ENCODE data around the gene PEX16.

PEX16 gene

GRCh38 chr11:45922425-45923082, 4.9 kb upstream of the PEX16 start, which contains the start of gene LARGE2:
LARGE2 (plus strand) TSS chr11:45922656; CDS start chr11:45922883, 227 bp downstream.
- TF ChIP-seq CTCF (conservative IDR thresholded peaks at IDR 0.05; ENCODE audit: low read length) = no peak
- no peak within 1 kb of the TSS for H3K4me3 ChIP-seq (ENCODE audit: low read length)
- no peak for DNase-seq (ENCODE audit: low read depth)

- no peak for DNase-seq (ENCODE audit: low read depth)
- TF ChIP-seq CTCF (conservative IDR thresholded peaks at IDR 0.05; ENCODE audit: low read length) = no peak
- no peak overlapping the region for H3K4me3 ChIP-seq (ENCODE audit: low read length)
Observed at GRCh38 chr11:45921561-45922424, 4.1 kb upstream of the PEX16 start.

GRCh38 chr11:45920531-45921477, 3.1 kb upstream of the PEX16 start:
- H3K4me3 ChIP-seq (ENCODE audit: low read length) = no peak overlapping the region
- no peak for TF ChIP-seq CTCF (conservative IDR thresholded peaks at IDR 0.05; ENCODE audit: low read length)
- DNase-seq (ENCODE audit: low read depth) = no peak

GRCh38 chr11:45919806-45920530, 2.3 kb upstream of the PEX16 start:
- no peak for DNase-seq (ENCODE audit: low read depth)
- H3K4me3 ChIP-seq (ENCODE audit: low read length) = no peak overlapping the region
- TF ChIP-seq CTCF (conservative IDR thresholded peaks at IDR 0.05; ENCODE audit: low read length) = no peak

- TF ChIP-seq CTCF (conservative IDR thresholded peaks at IDR 0.05; ENCODE audit: low read length) = no peak
- no peak for DNase-seq (ENCODE audit: low read depth)
- H3K4me3 ChIP-seq (ENCODE audit: low read length) = no peak overlapping the region; the same call in 1 of the 2 replicates
Observed at GRCh38 chr11:45918962-45919675, 1.4 kb upstream of the PEX16 start.

Data from AG10803 (cell line).